Endodermal cell (in vitro differentiated cells): Measurements from ENCODE around the gene ALDH6A1. TPM values are rescaled to one million over a fixed set of nuclear protein-coding genes. Genes with fewer than 3 reads are reported as not detected.
"Not testable (repeated sequence)": the region's sequence is repeated elsewhere in the genome, so short reads cannot be mapped to it uniquely, and the experiment has no call there.

ENCODE experiments used
- DNase-seq: peaks from one replicate; pipeline ENCODE4 v3.0.0-alpha.2; 2017
- H3K27ac ChIP-seq: 2 replicates; pipeline ENCODE4 v1.5.1; 2013; ENCODE audit warnings: mild to moderate bottlenecking, low read depth, low read length, moderate library complexity
- H3K27me3 ChIP-seq: 2 replicates; pipeline ENCODE4 v1.6.1; 2013; ENCODE audit warnings: mild to moderate bottlenecking, low read length, moderate library complexity; ENCODE audit not compliant: insufficient read depth, control insufficient read depth, poor library complexity, severe bottlenecking
- H3K36me3 ChIP-seq: 2 replicates; pipeline ENCODE4 v1.7.0; 2013; ENCODE audit warnings: mild to moderate bottlenecking, low read length, moderate library complexity; ENCODE audit not compliant: control insufficient read depth, insufficient read depth
- H3K4me1 ChIP-seq: one replicate; pipeline ENCODE4 v1.7.0; 2013; ENCODE audit warnings: low read length; ENCODE audit not compliant: control insufficient read depth, insufficient read depth
- H3K4me3 ChIP-seq: 2 replicates; pipeline ENCODE4 v1.5.1; 2013; ENCODE audit warnings: mild to moderate bottlenecking, low read length, moderate library complexity
- H3K9ac ChIP-seq: 2 replicates; pipeline ENCODE4 v1.6.1; 2013; ENCODE audit warnings: mild to moderate bottlenecking, low read length, moderate library complexity; ENCODE audit not compliant: poor library complexity, severe bottlenecking; ENCODE audit errors: extremely low read depth
- H3K9me3 ChIP-seq: 2 replicates; pipeline ENCODE4 v1.6.1; 2013; ENCODE audit warnings: mild to moderate bottlenecking, low read length, moderate library complexity; ENCODE audit not compliant: control insufficient read depth
- H3K27ac Mint-ChIP-seq: 2 replicates; pipeline ENCODE4 v1.8.0; 2020; ENCODE audit warnings: mixed read lengths
- H3K27me3 Mint-ChIP-seq: 2 replicates; pipeline ENCODE4 v1.8.0; 2021; ENCODE audit warnings: mild to moderate bottlenecking, mixed read lengths; ENCODE audit not compliant: insufficient read depth
- H3K36me3 Mint-ChIP-seq: 2 replicates; pipeline ENCODE4 v1.8.0; 2020; ENCODE audit warnings: low read depth, mixed read lengths
- H3K4me1 Mint-ChIP-seq: 2 replicates; pipeline ENCODE4 v1.8.0; 2020; ENCODE audit warnings: mixed read lengths
- H3K4me3 Mint-ChIP-seq: 2 replicates; pipeline ENCODE4 v1.8.0; 2020; ENCODE audit warnings: mild to moderate bottlenecking, moderate library complexity, mixed read lengths
- H3K9me3 Mint-ChIP-seq: 2 replicates; pipeline ENCODE4 v1.8.0; 2020; ENCODE audit warnings: mild to moderate bottlenecking, mixed read lengths
- CTCF ChIP-seq: fragments of 200-600 bp; sonication (generic); conservative IDR thresholded peaks from 2 replicates; pipeline ENCODE4 v1.5.0; 2021; ENCODE audit warnings: antibody characterized with exemption, mild to moderate bottlenecking
- WGBS, 2 experiments: methylation state at CpG; one replicate each; pipeline versions ENCODE4 v1.1.5 to v1.1.7; 2013; ENCODE audit warnings: missing lambda C conversion rate in 2 of 2, mixed read lengths in 1 of 2; ENCODE audit not compliant: insufficient coverage in 1 of 2, insufficient read length in 1 of 2; 5-methylcytosine and 5-hydroxymethylcytosine counted together
- long read RNA-seq, 4 experiments: library from polyadenylated mRNA in 2 of 4; library from RNA in 1 of 4; library from capped mRNA in 1 of 4; stranded (forward) in 3 of 4; unstranded in 1 of 4; transcript quantifications; one replicate each; pipeline ENCODE4 v2.0.0, GENCODE V29; 2020 to 2021; ENCODE audit warnings: inconsistent platforms in 1 of 4
- polyA plus RNA-seq, 2 experiments: library from polyadenylated mRNA; stranded (reverse); fragments of 50-300 nt; gene quantifications; one replicate each; pipeline ENCODE4 v1.2.3, GENCODE V29; 2013
- total RNA-seq, 2 donors: library from RNA; stranded (reverse); fragmentation: NEBNext Ultra II Directional in 1 of 2; extraction: Animal tissue kit (Norgen Biotek cat#: 25700) in 1 of 2; gene quantifications; 2 replicates in 1 of 2; 3 replicates in 1 of 2; pipeline ENCODE4 v1.2.1, GENCODE V29; 2021

The ALDH6A1 gene
- 10 to 100 TPM; 62.0 to 66.2 TPM for total RNA-seq
- polyA plus RNA-seq (2013, experiment 1 of 2): 23.1 TPM
- 19.5 TPM for polyA plus RNA-seq (2013, experiment 2 of 2)
- long read RNA-seq, experiment 1, partial matches to known transcripts: 2 of 18 reads
- long read RNA-seq, experiment 1, other reads (novel, unspliced or antisense): 16 of 18 reads
- long read RNA-seq, experiment 2, full-length matches to known transcripts: 113 of 136 reads
- long read RNA-seq, experiment 2, partial matches to known transcripts: 5 of 136 reads
- long read RNA-seq, experiment 2, other reads (novel, unspliced or antisense): 18 of 136 reads
- long read RNA-seq, experiment 3, full-length matches to known transcripts: 294 of 324 reads
- long read RNA-seq, experiment 3, partial matches to known transcripts: 3 of 324 reads
- long read RNA-seq, experiment 3, other reads (novel, unspliced or antisense): 27 of 324 reads
- long read RNA-seq, experiment 4, full-length matches to known transcripts: 35 of 41 reads
- long read RNA-seq, experiment 4, partial matches to known transcripts: 1 of 41 reads
- long read RNA-seq, experiment 4, other reads (novel, unspliced or antisense): 5 of 41 reads

GRCh38 chr14:74084277-74085046 lies at the start of gene ALDH6A1, which contains the start of gene LIN52:
Gene ALDH6A1 (minus strand): TSS chr14:74084453. CDS start chr14:74084394, 59 bp downstream.
Gene LIN52 (plus strand): TSS chr14:74084956. CDS start chr14:74084975, 19 bp downstream.
- Mint-ChIP-seq H3K36me3 (peaks cover 8% of the 10 kb centered on the region), H3K4me1 (peaks cover 22% of the 10 kb centered on the region), H3K27me3 (no peaks in the 10 kb centered on the region), H3K27ac (peak within 1 kb of the TSS; percentile 100), H3K4me3 (peak within 1 kb of the TSS; percentile 97), H3K9me3 (no peaks in the 10 kb centered on the region)
- peak; percentile 100 for DNase-seq
- Histone ChIP-seq H3K4me1 (peaks cover 4% of the 10 kb centered on the region), H3K27me3 (no peaks in the 10 kb centered on the region), H3K9ac (peak within 1 kb of the TSS; percentile 91), H3K9me3 (no peaks in the 10 kb centered on the region), H3K27ac (peak within 1 kb of the TSS; percentile 67), H3K36me3 (no peaks in the 10 kb centered on the region), H3K4me3 (peak within 1 kb of the TSS; percentile 97)
- 0% methylated on average over 15 to 46 of the region's 46 CpGs for WGBS, 2 experiments
- peak; percentile 34 for TF ChIP-seq CTCF

GRCh38 chr14:74127634-74128033 lies 43.4 kb upstream of the ALDH6A1 start:
- H3K9me3 Mint-ChIP-seq: peaks cover 11% of the 10 kb centered on the region
- TF ChIP-seq CTCF: no peak
- Histone ChIP-seq H3K4me1 (no peaks in the 10 kb centered on the region), H3K27ac (no peak overlapping the region), H3K36me3 (peaks cover 8% of the 10 kb centered on the region), H3K27me3 (no peaks in the 10 kb centered on the region), H3K4me3 (no peak overlapping the region), H3K9ac (no peak overlapping the region), H3K9me3 (peaks cover 10% of the 10 kb centered on the region)
- H3K27ac Mint-ChIP-seq: no peak overlapping the region
- peaks cover 24% of the 10 kb centered on the region for H3K36me3 Mint-ChIP-seq
- no peaks in the 10 kb centered on the region for H3K4me1 Mint-ChIP-seq
- no peak for DNase-seq
- no peak overlapping the region for H3K4me3 Mint-ChIP-seq
- WGBS, 2 experiments: 88% methylated on average over 1 of the region's 1 CpG; no CpG with 5 or more reads in 1 of the 2 experiments
- no peaks in the 10 kb centered on the region for H3K27me3 Mint-ChIP-seq

GRCh38 chr14:74126315-74127013 lies 42.2 kb upstream of the ALDH6A1 start:
- Mint-ChIP-seq H3K27me3 (no peaks in the 10 kb centered on the region), H3K9me3 (peaks cover 11% of the 10 kb centered on the region), H3K4me1 (no peaks in the 10 kb centered on the region), H3K36me3 (peaks cover 24% of the 10 kb centered on the region), H3K27ac (no peak overlapping the region), H3K4me3 (no peak overlapping the region)
- H3K36me3 ChIP-seq: peaks cover 14% of the 10 kb centered on the region
- H3K4me1 ChIP-seq: no peaks in the 10 kb centered on the region
- no peak for TF ChIP-seq CTCF
- no peaks in the 10 kb centered on the region for H3K27me3 ChIP-seq
- no peak overlapping the region for H3K9ac ChIP-seq
- WGBS, 2 experiments: 100% methylated on average over 1 of the region's 1 CpG; no CpG with 5 or more reads in 1 of the 2 experiments
- DNase-seq: no peak
- H3K9me3 ChIP-seq: peaks cover 10% of the 10 kb centered on the region
- no peak overlapping the region for H3K27ac ChIP-seq
- no peak overlapping the region for H3K4me3 ChIP-seq

- WGBS, 2 experiments: 92 to 94% methylated on average over 2 to 3 of the region's 5 CpGs
- H3K36me3 ChIP-seq: peaks cover 22% of the 10 kb centered on the region
- not testable (repeated sequence) for H3K27me3 Mint-ChIP-seq, H3K27ac ChIP-seq, H3K27ac Mint-ChIP-seq, H3K4me3 Mint-ChIP-seq, H3K4me1 ChIP-seq, DNase-seq, H3K4me3 ChIP-seq, H3K9ac ChIP-seq, H3K4me1 Mint-ChIP-seq, H3K27me3 ChIP-seq
- H3K9me3 Mint-ChIP-seq: peaks cover 11% of the 10 kb centered on the region
- peaks cover 10% of the 10 kb centered on the region for H3K9me3 ChIP-seq
- H3K36me3 Mint-ChIP-seq: peaks cover 29% of the 10 kb centered on the region
These were observed 41.2 kb upstream of the ALDH6A1 start for GRCh38 chr14:74125487-74125886.
